Peyer's patch (tissue), 4 donors: ENCODE results near the gene HSD11B1L. TPM values are rescaled to one million over a fixed set of nuclear protein-coding genes. Genes with fewer than 3 reads are reported as not detected.

ENCODE experiments used
- DNase-seq, 3 donors: peaks; one replicate each; pipeline ENCODE4 v3.0.0-alpha.2; 2017 to 2019
- H3K27ac ChIP-seq, 4 donors: fragments of 200-600 bp; sonication (generic); one replicate each; pipeline ENCODE4 v1.5.1; 2016 to 2019
- H3K27me3 ChIP-seq, 2 donors: fragments of 200-600 bp; sonication (generic); one replicate each; pipeline ENCODE4 v1.5.1; 2019
- H3K36me3 ChIP-seq, 3 donors: fragments of 200-600 bp; sonication (generic); one replicate each; pipeline ENCODE4 v1.5.1; 2016 to 2019
- H3K4me1 ChIP-seq, 4 donors: fragments of 200-600 bp; sonication (generic); one replicate each; pipeline ENCODE4 v1.5.1; 2016 to 2019
- H3K4me3 ChIP-seq, 4 donors: fragments of 200-600 bp; sonication (generic); 1 replicate in 3 of 4; 2 replicates in 1 of 4; pipeline ENCODE4 v1.5.1; 2016 to 2019; ENCODE audit warnings: mild to moderate bottlenecking in 1 of 4
- H3K9me3 ChIP-seq, 4 donors: fragments of 200-600 bp; sonication (generic); one replicate each; pipeline ENCODE4 v1.5.1; 2016 to 2019; ENCODE audit warnings: mild to moderate bottlenecking in 1 of 4
- CTCF ChIP-seq, 6 experiments: fragments of 450-650 bp in 4 of 6; fragments of 200-600 bp in 2 of 6; sonication (generic) in 1 of 6; IDR thresholded peaks; one replicate each; pipeline ENCODE4 v1.5.1; 2017 to 2019; ENCODE audit warnings: antibody characterized with exemption in 6 of 6, mild to moderate bottlenecking in 3 of 6, moderate library complexity in 1 of 6
- POLR2A ChIP-seq, 2 donors: fragments of 450-650 bp; IDR thresholded peaks; one replicate each; pipeline ENCODE4 v1.5.1; 2017; ENCODE audit warnings: antibody characterized with exemption in 2 of 2, mild to moderate bottlenecking in 2 of 2, moderate library complexity in 2 of 2
- total RNA-seq, 4 donors: library from RNA; depleted of rRNA; stranded (reverse); fragments of >200 nt; gene quantifications; one replicate each; pipeline ENCODE4 v1.1.0, GENCODE V29; 2016

Gene HSD11B1L
- total RNA-seq, 4 donors from 2014 or later = 4.9 to 17.3 (median 7.2) TPM; not detected in 1

- TF ChIP-seq POLR2A (IDR thresholded peaks at IDR 0.05) (no peak), CTCF (IDR thresholded peaks at IDR 0.05) (no peak)
- peaks cover 0 to 16% (median 10%) of the 10 kb centered on the region in 4 donors for H3K4me1 ChIP-seq
Measured at GRCh38 chr19:5678071-5678718, 2.6 kb upstream of the HSD11B1L start.

GRCh38 chr19:5679289-5680083, 1.3 kb upstream of the HSD11B1L start:
- peak in 1 of 3 donors; percentile 53 for DNase-seq
- peak overlapping the region; percentile 79 to 98 (median 89) for H3K4me3 ChIP-seq
- TF ChIP-seq CTCF (IDR thresholded peaks at IDR 0.05) (no peak), POLR2A (IDR thresholded peaks at IDR 0.05) (no peak)
- no peaks in the 10 kb centered on the region for H3K36me3 ChIP-seq
- no peaks in the 10 kb centered on the region for H3K27me3 ChIP-seq
- H3K27ac ChIP-seq = peak overlapping the region; percentile 83 to 94 (median 93)
- H3K9me3 ChIP-seq = no peaks in the 10 kb centered on the region
- peaks cover 0 to 16% (median 10%) of the 10 kb centered on the region in 4 donors for H3K4me1 ChIP-seq

More at GRCh38 chr19:5678071-5678718, 2.6 kb upstream of the HSD11B1L start:
- no peaks in the 10 kb centered on the region for H3K9me3 ChIP-seq
- no peak for DNase-seq
- no peaks in the 10 kb centered on the region for H3K27me3 ChIP-seq
- H3K4me3 ChIP-seq = no peak overlapping the region
- H3K27ac ChIP-seq = no peak overlapping the region
- H3K36me3 ChIP-seq = no peaks in the 10 kb centered on the region

GRCh38 chr19:5680084-5680436, 767 bp upstream of the HSD11B1L start:
- Histone ChIP-seq H3K9me3 (no peaks in the 10 kb centered on the region), H3K4me3 (peak overlapping the region; percentile 79 to 98 (median 89)), H3K27me3 (no peaks in the 10 kb centered on the region), H3K4me1 (peaks cover 0 to 16% (median 10%) of the 10 kb centered on the region in 4 donors), H3K27ac (peak overlapping the region; percentile 83 to 94 (median 93)), H3K36me3 (no peaks in the 10 kb centered on the region)
- TF ChIP-seq CTCF (IDR thresholded peaks at IDR 0.05) (peak in 1 of 6 experiments; percentile 13), POLR2A (IDR thresholded peaks at IDR 0.05) (no peak)
- DNase-seq = peak in 2 of 3 donors; percentile 29 to 71

GRCh38 chr19:5681391-5682106, 722 bp downstream of the HSD11B1L start:
- Histone ChIP-seq H3K9me3 (no peaks in the 10 kb centered on the region), H3K4me3 (peak overlapping the region; percentile 79 to 98 (median 89)), H3K27me3 (no peaks in the 10 kb centered on the region), H3K36me3 (no peaks in the 10 kb centered on the region), H3K4me1 (peaks cover 0 to 21% (median 10%) of the 10 kb centered on the region in 4 donors), H3K27ac (peak overlapping the region in 1 of 4 donors; percentile 93)
- TF ChIP-seq POLR2A (IDR thresholded peaks at IDR 0.05) (no peak), CTCF (IDR thresholded peaks at IDR 0.05) (no peak)
- no peak for DNase-seq

GRCh38 chr19:5682107-5682482, 1.3 kb downstream of the HSD11B1L start:
- no peak overlapping the region for H3K27ac ChIP-seq
- H3K9me3 ChIP-seq = no peaks in the 10 kb centered on the region
- no peaks in the 10 kb centered on the region for H3K36me3 ChIP-seq
- no peaks in the 10 kb centered on the region for H3K27me3 ChIP-seq
- peaks cover 0 to 21% (median 11%) of the 10 kb centered on the region in 4 donors for H3K4me1 ChIP-seq
- TF ChIP-seq POLR2A (IDR thresholded peaks at IDR 0.05) = no peak
- no peak for TF ChIP-seq CTCF (IDR thresholded peaks at IDR 0.05)
- DNase-seq = no peak
- H3K4me3 ChIP-seq = no peak overlapping the region
